ENCODE data around the gene HUNK.
"Not testable (repeated sequence)": the region's sequence is repeated elsewhere in the genome, so short reads cannot be mapped to it uniquely, and the experiment has no call there.

The HUNK gene

DNA sequence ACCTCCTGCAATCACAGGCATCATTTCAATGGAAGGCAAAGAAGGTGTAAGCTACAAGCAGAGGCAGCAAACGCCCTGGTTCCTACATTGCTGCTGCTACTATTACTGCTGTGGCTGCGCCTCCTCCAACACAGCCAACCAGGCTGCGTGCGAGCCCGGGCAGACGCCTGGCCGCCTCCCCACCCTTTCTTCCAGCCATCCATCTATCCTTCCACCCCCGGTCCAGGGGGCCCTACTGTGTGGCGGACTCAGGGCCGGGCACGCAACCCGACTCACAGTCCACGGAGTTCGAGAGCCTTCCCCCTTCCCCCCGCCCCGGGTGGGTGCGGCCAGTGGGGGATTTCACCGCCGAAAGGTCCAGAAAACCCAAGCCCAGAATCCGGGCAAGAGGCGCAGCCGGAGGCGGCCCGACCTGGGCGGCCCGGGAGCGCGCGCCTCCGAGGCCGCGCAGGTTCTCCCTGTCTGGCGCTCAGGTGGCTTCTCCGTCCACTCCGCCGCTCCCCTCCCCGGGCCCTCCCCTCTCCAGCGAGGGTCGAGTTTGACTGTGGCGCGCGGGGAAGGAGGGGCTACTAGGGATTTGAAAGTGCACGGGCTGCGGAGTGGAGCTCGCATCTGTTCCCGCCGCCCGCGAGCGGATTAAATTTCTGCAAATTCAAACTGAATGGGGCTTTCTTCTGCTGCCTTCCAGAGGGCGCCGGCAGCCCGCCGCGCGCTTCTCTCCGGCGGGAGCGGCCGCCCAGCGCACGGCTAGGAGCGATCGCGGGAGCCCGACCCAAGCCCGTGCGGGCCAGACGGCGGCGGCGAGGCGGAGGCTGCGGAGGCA, at the start of gene HUNK:
TSS of gene HUNK (plus strand) at position 569 of the 823 bp plus-strand sequence. CDS start 655 bp downstream, outside the sequence.
- peak in 1 of 3 experiments; percentile 16 for DNase-seq (ENCODE audit: low read depth in 3 of 3)

- no peak for DNase-seq (ENCODE audit: low read depth in 3 of 3)
These were observed 42.9 kb upstream of the HUNK start for GRCh38 chr21:31829736-31830472.

GRCh38 chr21:31830701-31831100, 42.1 kb upstream of the HUNK start:
- no peak for DNase-seq (ENCODE audit: low read depth in 3 of 3)

GRCh38 chr21:31837041-31837440, 35.8 kb upstream of the HUNK start:
- DNase-seq (ENCODE audit: low read depth in 3 of 3): no peak

GRCh38 chr21:31837618-31838390, 35.0 kb upstream of the HUNK start:
- no peak for DNase-seq (ENCODE audit: low read depth in 3 of 3)

DNA sequence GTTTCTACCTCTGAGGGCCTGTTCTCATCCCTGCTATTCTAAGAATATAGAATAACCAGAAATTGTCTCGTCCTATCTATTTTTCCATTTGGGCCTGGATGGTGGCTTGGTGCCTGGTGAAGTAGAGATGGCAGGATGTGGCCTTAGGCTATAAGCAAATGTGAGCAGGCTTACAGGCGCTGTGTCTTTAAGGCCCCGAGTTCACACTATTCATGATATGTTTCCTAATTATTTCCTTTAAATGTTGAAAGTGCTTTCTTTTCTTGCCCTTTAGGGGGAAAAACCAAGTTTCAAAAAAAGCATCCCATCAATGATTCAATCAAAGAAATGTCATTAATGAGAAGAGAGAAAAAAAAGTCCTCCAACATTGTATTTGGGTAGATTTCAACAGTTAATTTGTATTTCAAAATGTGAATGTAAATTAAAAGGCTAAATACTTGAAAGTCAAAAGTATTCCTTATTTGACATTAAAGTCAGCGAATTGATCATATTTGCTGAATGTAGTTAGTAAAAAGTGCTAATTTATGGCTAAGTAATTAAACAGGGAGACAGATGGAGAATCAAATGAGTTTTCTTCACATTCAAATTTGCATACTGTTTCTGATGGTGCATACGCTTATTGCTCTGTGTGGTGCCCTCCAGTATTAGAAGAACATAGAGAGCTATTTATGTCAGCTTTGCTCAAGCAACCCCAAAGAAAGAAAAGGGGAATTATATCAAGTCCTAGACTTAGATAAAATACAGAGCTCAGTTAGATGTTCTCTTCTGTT, 34.0 kb upstream of the HUNK start:
- DNase-seq (ENCODE audit: low read depth in 3 of 3): no peak

DNA sequence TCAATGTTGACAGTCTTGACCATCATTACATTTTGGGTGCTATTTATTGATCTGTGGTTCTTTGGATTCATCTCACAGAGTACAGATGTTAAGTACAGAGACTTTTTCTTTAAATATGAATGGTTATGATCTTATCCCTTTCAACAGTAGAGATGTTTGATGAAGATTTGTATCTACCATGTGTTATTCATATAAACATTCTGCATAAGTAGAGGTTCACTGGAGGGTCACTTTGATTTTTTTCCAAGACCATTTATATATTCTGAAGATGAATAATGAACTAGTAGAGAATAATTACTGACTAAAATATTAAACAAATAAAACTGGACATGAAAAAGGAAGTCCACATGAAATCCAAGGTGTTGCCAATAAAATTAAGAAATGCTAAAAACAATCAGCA, 28.6 kb upstream of the HUNK start:
- DNase-seq (ENCODE audit: low read depth in 3 of 3): no peak

DNA sequence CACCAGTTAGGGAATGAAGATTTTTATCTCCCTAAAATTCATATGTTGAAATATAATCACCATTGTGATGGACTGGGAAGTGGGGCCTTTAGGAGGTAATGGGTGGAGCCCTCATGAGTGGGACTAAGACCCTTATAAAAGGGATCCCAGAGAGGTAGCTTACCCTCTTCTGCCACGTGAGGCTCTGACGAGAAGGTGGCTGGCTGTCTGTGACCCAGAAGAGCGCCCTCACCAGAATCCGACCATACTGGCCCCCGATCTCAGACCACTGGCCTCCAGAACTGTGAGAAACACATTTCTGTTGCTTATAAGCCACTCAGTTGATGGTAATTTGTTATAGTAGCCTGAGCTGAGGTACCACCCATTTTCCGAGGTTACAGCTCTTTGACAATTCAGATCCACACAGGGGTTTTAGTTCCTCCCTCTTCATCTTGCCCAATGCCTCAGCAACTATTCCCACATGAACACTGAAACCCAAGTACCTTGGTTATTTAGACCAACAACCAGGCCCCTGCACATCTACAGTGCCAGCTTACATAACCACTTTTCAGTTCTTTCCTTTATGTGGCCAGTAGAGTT, 27.6 kb upstream of the HUNK start:
- DNase-seq (ENCODE audit: low read depth in 3 of 3): no peak

DNA sequence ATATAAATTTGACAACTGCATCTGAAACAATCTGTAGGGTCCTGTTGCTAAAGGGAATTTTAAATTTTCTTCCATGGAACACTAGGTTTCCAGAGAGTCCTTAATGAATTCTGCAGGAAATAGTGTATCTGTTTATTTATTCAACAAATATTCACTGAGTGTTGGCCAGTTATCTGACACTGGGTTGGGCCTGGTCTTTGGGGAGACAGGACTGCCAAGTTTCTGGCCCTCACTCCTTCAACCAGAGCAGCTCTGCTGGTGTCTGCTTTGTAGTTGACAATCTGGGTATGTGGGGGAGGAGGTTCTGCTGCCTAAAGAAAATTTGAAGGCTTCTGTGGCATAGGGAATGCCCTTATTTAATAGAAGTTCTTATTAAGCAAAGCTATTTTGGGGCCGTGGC, 26.1 kb upstream of the HUNK start:
- DNase-seq (ENCODE audit: low read depth in 3 of 3): no peak

- no peak for DNase-seq (ENCODE audit: low read depth in 3 of 3)
These were observed 25.1 kb upstream of the HUNK start for GRCh38 chr21:31847761-31848160.

- no peak for DNase-seq (ENCODE audit: low read depth in 3 of 3)
These were observed 24.4 kb upstream of the HUNK start for GRCh38 chr21:31848326-31848985.

DNA sequence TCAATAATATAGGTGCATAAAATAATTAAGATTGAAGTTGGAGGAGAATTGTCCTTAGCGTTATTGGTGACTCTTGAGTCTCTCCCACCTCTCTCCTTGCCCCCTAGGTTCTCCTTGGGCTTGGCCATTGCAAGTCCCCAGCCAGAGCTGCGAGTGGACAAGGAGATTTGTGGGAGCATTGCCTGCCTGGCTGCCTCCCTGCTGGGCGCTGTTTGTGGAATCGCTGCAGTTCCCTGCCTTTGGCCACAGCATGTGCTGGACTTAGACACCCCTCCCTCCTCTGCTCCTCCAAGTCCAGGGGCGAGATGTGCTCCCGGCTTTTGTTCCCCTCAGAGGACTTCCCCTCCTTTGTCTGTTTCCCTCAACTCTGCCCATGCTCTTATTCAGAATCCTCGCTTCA, 21.9 kb upstream of the HUNK start:
- no peak for DNase-seq (ENCODE audit: low read depth in 3 of 3)

DNA sequence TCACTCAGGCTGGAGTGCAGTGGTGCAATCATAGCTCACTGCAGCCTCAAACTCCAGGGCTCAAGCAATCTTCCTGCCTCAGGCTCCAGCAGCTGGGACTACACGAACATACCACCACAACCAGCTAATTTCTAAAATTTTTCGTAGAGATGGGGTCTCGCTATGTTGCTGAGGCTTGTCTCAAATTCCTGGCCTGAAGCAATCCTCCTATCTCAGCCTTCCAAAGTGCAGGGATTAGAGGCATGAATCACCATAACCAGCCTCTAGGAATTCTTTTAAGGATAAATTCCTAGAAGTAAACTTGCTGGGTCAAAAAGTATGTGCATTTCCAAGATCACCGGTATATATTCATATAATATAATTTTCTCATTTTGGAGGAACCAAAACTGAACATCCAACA, 17.6 kb upstream of the HUNK start:
- DNase-seq (ENCODE audit: low read depth in 3 of 3): no peak

- no peak for DNase-seq (ENCODE audit: low read depth in 3 of 3)
These were observed 15.7 kb upstream of the HUNK start for GRCh38 chr21:31857096-31857495.

DNA sequence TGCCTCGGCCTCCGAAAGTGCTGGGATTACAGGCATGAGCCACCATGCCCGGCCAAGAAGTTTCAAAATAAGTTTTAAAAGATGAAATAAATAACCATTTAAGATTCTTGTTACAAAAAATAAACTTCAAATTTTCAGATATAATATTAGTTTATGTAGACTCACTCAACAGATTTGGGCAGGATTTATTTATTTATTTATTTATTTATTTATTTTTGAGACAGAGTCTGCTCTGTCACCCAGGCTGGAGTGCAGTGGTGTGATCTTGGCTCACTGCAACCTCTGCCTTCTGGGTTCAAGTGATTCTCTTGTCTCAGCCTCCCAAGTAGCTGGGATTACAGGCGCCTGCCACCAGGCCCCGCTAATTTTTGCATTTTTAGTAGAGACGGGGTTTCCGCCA, 15.2 kb upstream of the HUNK start:
- DNase-seq (ENCODE audit: low read depth in 3 of 3): not testable (repeated sequence)

GRCh38 chr21:31860851-31861250, 12.0 kb upstream of the HUNK start:
- DNase-seq (ENCODE audit: low read depth in 3 of 3): no peak

DNA sequence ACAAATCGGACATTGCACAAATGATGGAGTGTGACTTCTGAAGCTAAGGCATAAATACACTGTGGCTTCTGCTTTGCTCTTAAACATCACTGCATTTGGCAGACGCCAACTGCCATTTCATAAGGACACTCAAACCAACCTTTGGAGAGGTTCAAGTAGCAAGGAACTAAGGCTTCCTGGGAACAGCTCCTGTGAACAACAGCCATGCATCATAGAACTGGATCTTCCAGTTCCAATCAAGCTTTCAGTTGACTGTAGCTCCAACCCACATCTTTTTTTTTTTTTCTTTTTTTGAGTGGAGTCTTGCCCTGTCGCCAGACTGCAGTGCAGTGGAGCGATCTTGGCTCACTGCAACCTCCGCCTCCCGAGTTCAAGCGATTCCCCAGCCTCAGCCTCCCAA, 10.7 kb upstream of the HUNK start:
- no peak for DNase-seq (ENCODE audit: low read depth in 3 of 3)

GRCh38 chr21:31865429-31865970, 7.3 kb upstream of the HUNK start:
- DNase-seq (ENCODE audit: low read depth in 3 of 3): no peak

- DNase-seq (ENCODE audit: low read depth in 3 of 3): peak; percentile 15 to 76 (median 61)
These were observed 6.7 kb upstream of the HUNK start for GRCh38 chr21:31866077-31866511.

GRCh38 chr21:31869750-31870149, 3.1 kb upstream of the HUNK start:
- DNase-seq (ENCODE audit: low read depth in 3 of 3): no peak

Measured in stimulated activated CD4-positive, alpha-beta T cell treated with anti-CD3 and anti-CD28 coated beads, TNF-alpha, amount 100 ng/mL, for 24 hours (primary cell).